ENCODE measurements around the gene AFAP1.

DNA sequence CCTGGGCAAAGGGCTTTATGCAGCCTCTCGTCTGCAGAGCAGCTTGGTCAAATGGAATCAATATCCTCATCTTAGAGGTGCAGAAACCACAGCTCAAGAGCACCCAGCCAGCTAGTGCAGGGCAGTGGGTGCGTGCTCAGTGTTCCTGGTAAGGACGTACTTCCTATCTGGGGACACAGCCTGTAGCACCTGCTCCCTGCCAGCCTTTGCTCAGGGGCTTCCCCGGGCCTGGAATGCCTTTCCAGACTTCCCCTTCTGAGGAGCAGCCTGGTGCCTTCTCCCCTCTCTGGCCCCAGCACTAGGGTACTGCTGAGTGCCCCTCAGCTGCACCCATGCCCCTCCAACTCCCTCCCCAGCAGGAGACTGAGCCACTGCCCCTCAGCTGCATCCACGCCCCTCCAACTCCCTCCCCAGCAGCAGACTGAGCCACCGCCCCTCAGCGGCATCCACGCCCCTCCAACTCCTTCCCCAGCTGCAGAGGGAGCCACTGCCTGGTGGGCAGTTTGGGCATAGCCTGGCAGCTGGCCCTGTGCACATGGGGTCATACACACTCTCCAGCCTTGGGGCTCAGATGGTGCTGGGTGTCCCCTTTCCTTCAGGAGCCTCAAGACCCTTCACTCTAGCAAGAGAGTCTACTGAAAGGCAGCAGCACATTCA lies 42.2 kb upstream of the AFAP1 start:
- TF ChIP-seq, protein P1, sequence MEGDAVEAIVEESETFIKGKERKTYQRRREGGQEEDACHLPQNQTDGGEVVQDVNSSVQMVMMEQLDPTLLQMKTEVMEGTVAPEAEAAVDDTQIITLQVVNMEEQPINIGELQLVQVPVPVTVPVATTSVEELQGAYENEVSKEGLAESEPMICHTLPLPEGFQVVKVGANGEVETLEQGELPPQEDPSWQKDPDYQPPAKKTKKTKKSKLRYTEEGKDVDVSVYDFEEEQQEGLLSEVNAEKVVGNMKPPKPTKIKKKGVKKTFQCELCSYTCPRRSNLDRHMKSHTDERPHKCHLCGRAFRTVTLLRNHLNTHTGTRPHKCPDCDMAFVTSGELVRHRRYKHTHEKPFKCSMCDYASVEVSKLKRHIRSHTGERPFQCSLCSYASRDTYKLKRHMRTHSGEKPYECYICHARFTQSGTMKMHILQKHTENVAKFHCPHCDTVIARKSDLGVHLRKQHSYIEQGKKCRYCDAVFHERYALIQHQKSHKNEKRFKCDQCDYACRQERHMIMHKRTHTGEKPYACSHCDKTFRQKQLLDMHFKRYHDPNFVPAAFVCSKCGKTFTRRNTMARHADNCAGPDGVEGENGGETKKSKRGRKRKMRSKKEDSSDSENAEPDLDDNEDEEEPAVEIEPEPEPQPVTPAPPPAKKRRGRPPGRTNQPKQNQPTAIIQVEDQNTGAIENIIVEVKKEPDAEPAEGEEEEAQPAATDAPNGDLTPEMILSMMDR (conservative IDR thresholded peaks at IDR 0.05; ENCODE audit: low read depth, low read length): no peak
- TF ChIP-seq POLR2A (IDR thresholded peaks at IDR 0.05; ENCODE audit: low read depth, low read length): no peak

Measured in IMR-90 (cell line).